GM23338 (cell line): ENCODE measurements around the gene TERB1.

Source experiments
- REST ChIP-seq: IDR thresholded peaks from one replicate; pipeline ENCODE4 v1.6.1; 2018; ENCODE audit warnings: antibody characterized with exemption; ENCODE audit not compliant: unreplicated experiment
- TF ChIP-seq, protein P1 (sequence below), 2 experiments: fragments of 200-600 bp in 1 of 2; sonication (generic) in 1 of 2; conservative IDR thresholded peaks; 2 replicates each; pipeline versions ENCODE4 v1.5.1 to v1.6.1; 2016 to 2017; ENCODE audit warnings: antibody characterized with exemption in 2 of 2, low read depth in 2 of 2, mild to moderate bottlenecking in 2 of 2, moderate library complexity in 1 of 2

- TF ChIP-seq, protein P1, sequence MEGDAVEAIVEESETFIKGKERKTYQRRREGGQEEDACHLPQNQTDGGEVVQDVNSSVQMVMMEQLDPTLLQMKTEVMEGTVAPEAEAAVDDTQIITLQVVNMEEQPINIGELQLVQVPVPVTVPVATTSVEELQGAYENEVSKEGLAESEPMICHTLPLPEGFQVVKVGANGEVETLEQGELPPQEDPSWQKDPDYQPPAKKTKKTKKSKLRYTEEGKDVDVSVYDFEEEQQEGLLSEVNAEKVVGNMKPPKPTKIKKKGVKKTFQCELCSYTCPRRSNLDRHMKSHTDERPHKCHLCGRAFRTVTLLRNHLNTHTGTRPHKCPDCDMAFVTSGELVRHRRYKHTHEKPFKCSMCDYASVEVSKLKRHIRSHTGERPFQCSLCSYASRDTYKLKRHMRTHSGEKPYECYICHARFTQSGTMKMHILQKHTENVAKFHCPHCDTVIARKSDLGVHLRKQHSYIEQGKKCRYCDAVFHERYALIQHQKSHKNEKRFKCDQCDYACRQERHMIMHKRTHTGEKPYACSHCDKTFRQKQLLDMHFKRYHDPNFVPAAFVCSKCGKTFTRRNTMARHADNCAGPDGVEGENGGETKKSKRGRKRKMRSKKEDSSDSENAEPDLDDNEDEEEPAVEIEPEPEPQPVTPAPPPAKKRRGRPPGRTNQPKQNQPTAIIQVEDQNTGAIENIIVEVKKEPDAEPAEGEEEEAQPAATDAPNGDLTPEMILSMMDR (conservative IDR thresholded peaks at IDR 0.05; ENCODE audit: low read depth in 2 of 2), result no peak
- no peak for TF ChIP-seq REST
These were observed 528 bp downstream of the TERB1 start for GRCh38 chr16:66800856-66801255.
